Measurements from ENCODE around the gene ACOXL. TPM values are rescaled to one million over a fixed set of nuclear protein-coding genes. Genes with fewer than 3 reads are reported as not detected.

Gene ACOXL
- total RNA-seq, 4 donors from 2014 or later = 0.64 TPM; not detected in 3

DNA sequence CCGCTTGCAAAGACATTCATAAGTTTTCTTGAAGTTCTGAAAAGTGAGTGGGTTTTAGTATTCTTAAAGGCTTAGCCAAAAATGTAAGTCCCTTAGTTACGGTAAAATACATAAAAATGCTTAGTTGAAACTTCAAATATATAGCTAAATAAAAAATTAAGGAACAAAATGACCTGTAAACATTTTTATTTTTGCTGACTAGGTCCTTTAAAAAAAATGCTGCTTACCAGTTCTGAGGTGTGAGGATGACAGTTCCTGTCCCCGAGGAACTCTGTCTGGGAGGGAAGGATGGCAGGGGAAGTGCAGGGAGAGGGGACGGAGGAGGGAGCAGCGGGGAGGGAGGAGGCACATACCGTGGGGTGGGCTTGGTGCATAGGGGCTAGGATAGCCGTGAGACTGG, 285.5 kb downstream of the ACOXL start:
- TF ChIP-seq EP300 (IDR thresholded peaks at IDR 0.05) (no peak), POLR2AphosphoS5 (IDR thresholded peaks at IDR 0.05) (no peak), POLR2A (IDR thresholded peaks at IDR 0.05) (no peak)
- TF ChIP-seq, protein P1, sequence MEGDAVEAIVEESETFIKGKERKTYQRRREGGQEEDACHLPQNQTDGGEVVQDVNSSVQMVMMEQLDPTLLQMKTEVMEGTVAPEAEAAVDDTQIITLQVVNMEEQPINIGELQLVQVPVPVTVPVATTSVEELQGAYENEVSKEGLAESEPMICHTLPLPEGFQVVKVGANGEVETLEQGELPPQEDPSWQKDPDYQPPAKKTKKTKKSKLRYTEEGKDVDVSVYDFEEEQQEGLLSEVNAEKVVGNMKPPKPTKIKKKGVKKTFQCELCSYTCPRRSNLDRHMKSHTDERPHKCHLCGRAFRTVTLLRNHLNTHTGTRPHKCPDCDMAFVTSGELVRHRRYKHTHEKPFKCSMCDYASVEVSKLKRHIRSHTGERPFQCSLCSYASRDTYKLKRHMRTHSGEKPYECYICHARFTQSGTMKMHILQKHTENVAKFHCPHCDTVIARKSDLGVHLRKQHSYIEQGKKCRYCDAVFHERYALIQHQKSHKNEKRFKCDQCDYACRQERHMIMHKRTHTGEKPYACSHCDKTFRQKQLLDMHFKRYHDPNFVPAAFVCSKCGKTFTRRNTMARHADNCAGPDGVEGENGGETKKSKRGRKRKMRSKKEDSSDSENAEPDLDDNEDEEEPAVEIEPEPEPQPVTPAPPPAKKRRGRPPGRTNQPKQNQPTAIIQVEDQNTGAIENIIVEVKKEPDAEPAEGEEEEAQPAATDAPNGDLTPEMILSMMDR (IDR thresholded peaks at IDR 0.05) = no peak
- 78% methylated on average over 7 of the region's 7 CpGs for WGBS

DNA sequence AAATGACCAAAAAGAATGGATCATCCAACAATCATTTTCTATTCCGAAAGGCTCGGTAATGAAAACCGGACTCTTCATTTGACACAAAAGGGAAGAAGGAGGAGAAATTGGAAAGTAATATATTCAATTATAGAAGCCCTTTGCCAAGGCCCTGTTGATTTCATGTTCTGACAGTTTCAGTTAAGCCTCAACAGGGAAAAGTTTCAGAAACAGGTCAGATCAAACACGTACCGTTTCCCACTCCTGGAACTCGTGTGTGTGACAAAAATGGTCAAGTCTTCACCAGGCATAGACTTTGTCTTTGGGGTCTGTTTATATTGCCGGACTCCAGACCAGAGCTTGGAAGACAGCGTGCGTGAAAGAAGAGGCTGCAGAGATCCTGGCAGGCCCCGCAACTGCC, 287.0 kb downstream of the ACOXL start:
- Histone ChIP-seq H3K4me1 (no peaks in the 10 kb centered on the region), H3K36me3 (no peaks in the 10 kb centered on the region)
- WGBS = 76% methylated on average over 10 of the region's 10 CpGs

More for the DNA sequence above, 285.5 kb downstream of the ACOXL start:
- no peak for DNase-seq (ENCODE audit: low spot score in 2 of 2)
- Histone ChIP-seq H3K4me3 (no peak overlapping the region), H3K4me1 (no peaks in the 10 kb centered on the region), H3K9me3 (no peaks in the 10 kb centered on the region), H3K36me3 (no peaks in the 10 kb centered on the region), H3K27me3 (no peaks in the 10 kb centered on the region), H3K27ac (no peak overlapping the region)

DNA sequence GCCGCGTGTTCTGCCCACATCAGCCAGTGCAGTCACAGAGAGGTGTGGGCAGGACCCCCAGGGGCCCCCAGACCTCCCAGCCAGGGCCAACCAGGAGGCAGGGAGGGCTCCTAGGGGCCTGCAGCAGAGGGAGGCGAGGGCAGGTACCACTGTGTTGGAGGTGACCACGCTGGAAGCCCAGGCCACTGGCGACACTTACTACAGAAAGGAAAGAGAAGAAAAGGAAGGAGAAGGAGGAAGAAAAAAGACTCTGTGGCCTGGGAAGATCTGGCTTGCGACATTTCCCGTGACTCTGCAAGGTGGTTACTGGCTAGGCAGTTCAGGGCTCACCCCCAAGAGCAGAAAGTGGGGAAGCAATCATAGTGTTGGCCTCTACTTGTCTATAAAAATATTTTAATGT, 290.3 kb downstream of the ACOXL start:
- 97% methylated on average over 7 of the region's 7 CpGs for WGBS
- Histone ChIP-seq H3K9me3 (no peaks in the 10 kb centered on the region), H3K27me3 (no peaks in the 10 kb centered on the region), H3K4me1 (no peaks in the 10 kb centered on the region), H3K4me3 (no peak overlapping the region), H3K36me3 (no peaks in the 10 kb centered on the region), H3K27ac (no peak overlapping the region)
- TF ChIP-seq POLR2A (IDR thresholded peaks at IDR 0.05) = no peak
- TF ChIP-seq, protein P1 (IDR thresholded peaks at IDR 0.05) = no peak
- TF ChIP-seq POLR2AphosphoS5 (IDR thresholded peaks at IDR 0.05) = no peak
- TF ChIP-seq EP300 (IDR thresholded peaks at IDR 0.05) = no peak
- no peak for DNase-seq (ENCODE audit: low spot score in 2 of 2)

More for the DNA sequence above, 287.0 kb downstream of the ACOXL start:
- H3K9me3 ChIP-seq = no peaks in the 10 kb centered on the region
- no peaks in the 10 kb centered on the region for H3K27me3 ChIP-seq
- no peak for DNase-seq (ENCODE audit: low spot score in 2 of 2)
- no peak overlapping the region for H3K27ac ChIP-seq
- no peak overlapping the region for H3K4me3 ChIP-seq
- TF ChIP-seq POLR2AphosphoS5 (IDR thresholded peaks at IDR 0.05) (no peak), POLR2A (IDR thresholded peaks at IDR 0.05) (no peak), EP300 (IDR thresholded peaks at IDR 0.05) (no peak)
- TF ChIP-seq, protein P1 (IDR thresholded peaks at IDR 0.05) = no peak

DNA sequence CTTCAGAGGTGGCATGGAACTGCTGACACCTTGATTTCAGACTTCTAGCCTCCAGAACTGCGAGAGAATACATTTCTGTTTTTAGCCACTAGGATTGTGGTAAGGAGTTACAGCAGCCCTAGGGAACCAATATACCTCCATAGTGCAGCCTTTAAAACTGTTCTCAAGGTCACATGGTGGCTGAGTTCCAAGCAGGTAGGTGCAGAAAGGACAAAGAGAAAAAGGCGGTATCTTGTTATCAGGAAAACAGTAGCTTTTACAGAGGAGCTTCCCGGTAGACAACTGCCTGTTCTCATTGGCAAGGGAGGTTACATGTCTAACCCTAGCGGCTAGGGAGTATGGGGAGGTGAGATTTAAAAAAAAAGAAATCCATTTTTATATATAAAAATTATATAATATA, 292.1 kb downstream of the ACOXL start:
- H3K36me3 ChIP-seq = no peaks in the 10 kb centered on the region
- TF ChIP-seq POLR2AphosphoS5 (IDR thresholded peaks at IDR 0.05) = no peak
- TF ChIP-seq, protein P1 (IDR thresholded peaks at IDR 0.05) = no peak
- TF ChIP-seq EP300 (IDR thresholded peaks at IDR 0.05) = no peak
- no peak for TF ChIP-seq POLR2A (IDR thresholded peaks at IDR 0.05)
- no peaks in the 10 kb centered on the region for H3K27me3 ChIP-seq
- H3K27ac ChIP-seq = no peak overlapping the region
- 90% methylated on average over 4 of the region's 4 CpGs for WGBS
- H3K4me1 ChIP-seq = peaks cover 3% of the 10 kb centered on the region
- no peak for DNase-seq (ENCODE audit: low spot score in 2 of 2)
- no peaks in the 10 kb centered on the region for H3K9me3 ChIP-seq
- H3K4me3 ChIP-seq = no peak overlapping the region

DNA sequence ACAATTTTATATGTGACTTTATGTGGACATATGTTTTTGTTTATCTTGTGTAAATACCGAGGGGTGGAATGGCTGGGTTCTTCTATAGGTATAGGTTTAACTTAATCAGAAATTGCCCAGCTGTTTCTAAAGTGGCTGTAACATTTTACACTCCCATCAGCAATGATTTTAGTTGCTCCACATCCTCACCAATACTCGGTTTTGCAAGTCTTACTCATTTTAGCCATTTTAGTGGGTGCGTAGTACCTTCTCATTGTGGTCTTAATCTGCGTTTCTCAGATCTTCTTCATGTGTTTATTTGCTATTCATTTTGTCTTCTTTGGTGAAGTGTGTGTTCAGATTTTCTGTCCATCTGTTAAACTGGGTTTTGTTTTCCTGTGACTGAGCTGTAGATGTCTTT, 292.9 kb downstream of the ACOXL start:
- no peaks in the 10 kb centered on the region for H3K27me3 ChIP-seq
- H3K36me3 ChIP-seq = no peaks in the 10 kb centered on the region
- H3K4me1 ChIP-seq = peaks cover 10% of the 10 kb centered on the region
- no peak overlapping the region for H3K4me3 ChIP-seq
- H3K27ac ChIP-seq = no peak overlapping the region
- TF ChIP-seq EP300 (IDR thresholded peaks at IDR 0.05) (no peak), POLR2A (IDR thresholded peaks at IDR 0.05) (no peak), POLR2AphosphoS5 (IDR thresholded peaks at IDR 0.05) (no peak)
- TF ChIP-seq, protein P1 (IDR thresholded peaks at IDR 0.05) = no peak
- no peaks in the 10 kb centered on the region for H3K9me3 ChIP-seq
- WGBS = 85% methylated on average over 4 of the region's 4 CpGs
- DNase-seq (ENCODE audit: low spot score in 2 of 2) = no peak
